K562 (cell line): Measurements from ENCODE around the gene MAST3. TPM values are rescaled to one million over a fixed set of nuclear protein-coding genes. Genes with fewer than 3 reads are reported as not detected.
A peak's percentile ranks its signal among the peaks of the same experiment; 100 is the strongest.

Source experiments
- BRD9 ChIP-seq: fragments of 450-650 bp; IDR thresholded peaks from 2 replicates; pipeline ENCODE4 v1.6.1; 2018; ENCODE audit warnings: low read depth; ENCODE audit not compliant: partially characterized antibody
- CCAR2 ChIP-seq: fragments of 200-400 bp; formaldehyde crosslinking; IDR thresholded peaks from 2 replicates; pipeline ENCODE4 v1.6.1; 2017; ENCODE audit warnings: mild to moderate bottlenecking, low read depth, low read length
- CTBP1 ChIP-seq: fragments of 450-650 bp; IDR thresholded peaks from 2 replicates; pipeline ENCODE4 v1.6.1; 2016; ENCODE audit warnings: borderline replicate concordance
- CXXC5 ChIP-seq: fragments of 250-450 bp; sonication (Bioruptor Pico); IDR thresholded peaks from 2 replicates; pipeline ENCODE4 v1.8.0; 2022; ENCODE audit warnings: inconsistent platforms, mild to moderate bottlenecking, moderate library complexity
- GTF2E2 ChIP-seq: fragments of 200-800 bp; sonication (Bioruptor generic); IDR thresholded peaks from 2 replicates; pipeline ENCODE4 v1.6.1; 2016; ENCODE audit warnings: missing genetic modification characterization, missing compliant biosample characterization
- KAT7 ChIP-seq: sonication (generic); formaldehyde crosslinking; IDR thresholded peaks from 2 replicates; pipeline ENCODE4 v1.8.0; 2022; ENCODE audit warnings: missing genetic modification reagents, mild to moderate bottlenecking, borderline replicate concordance
- KDM1A ChIP-seq, 2 experiments: fragments of 450-650 bp; IDR thresholded peaks; 2 replicates each; pipeline ENCODE4 v1.6.1; 2016; ENCODE audit warnings: mild to moderate bottlenecking in 2 of 2
- PTTG1 ChIP-seq: fragments of 450-650 bp; IDR thresholded peaks from 2 replicates; pipeline ENCODE4 v1.6.1; 2016; ENCODE audit warnings: low read depth, mild to moderate bottlenecking, missing genetic modification characterization, missing compliant biosample characterization
- RAD51 ChIP-seq: fragments of 450-650 bp; IDR thresholded peaks from 2 replicates; pipeline ENCODE4 v1.7.1; 2016; ENCODE audit warnings: low read depth, mild to moderate bottlenecking, borderline replicate concordance
- SAP30 ChIP-seq: fragments of 200-600 bp; sonication (generic); IDR thresholded peaks from 2 replicates; pipeline ENCODE4 v1.6.1; 2012; ENCODE audit warnings: borderline replicate concordance, low read depth, mild to moderate bottlenecking, moderate library complexity, low read length, control low read depth, inconsistent platforms; ENCODE audit not compliant: insufficient read depth, poor library complexity, severe bottlenecking
- SIRT6 ChIP-seq: IDR thresholded peaks from one replicate; pipeline ENCODE4 v1.6.1; 2012; ENCODE audit warnings: low read depth, mild to moderate bottlenecking, control low read depth, inconsistent platforms, low read length, moderate library complexity
- SP2 ChIP-seq: IDR thresholded peaks from 2 replicates; pipeline ENCODE4 v1.6.1; 2011; ENCODE audit warnings: mild to moderate bottlenecking, low read depth, low read length, moderate library complexity; ENCODE audit not compliant: poor library complexity, severe bottlenecking; ENCODE audit errors: extremely low read depth
- TCFL5 ChIP-seq: fragments of 250-450 bp; sonication (Bioruptor Pico); conservative IDR thresholded peaks from 2 replicates; pipeline ENCODE4 v1.6.1; 2021; ENCODE audit warnings: mild to moderate bottlenecking, moderate library complexity, matching md5 sums
- ZBTB33 ChIP-seq: sonication (generic); formaldehyde crosslinking; IDR thresholded peaks from 2 replicates; pipeline ENCODE4 v1.8.1; 2023; ENCODE audit warnings: mild to moderate bottlenecking, missing genetic modification reagents
- ZNF165 ChIP-seq: fragments of 250-450 bp; sonication (Bioruptor Pico); IDR thresholded peaks from 2 replicates; pipeline ENCODE4 v1.4.0; 2020; ENCODE audit warnings: borderline replicate concordance
- ZNF175 ChIP-seq: fragments of 200-800 bp; sonication (Bioruptor generic); IDR thresholded peaks from 2 replicates; pipeline ENCODE4 v1.6.1; 2016; ENCODE audit warnings: low read depth, mild to moderate bottlenecking, missing genetic modification characterization, missing compliant biosample characterization
- ZNF384 ChIP-seq: IDR thresholded peaks from 2 replicates; pipeline ENCODE4 v1.6.1; 2012; ENCODE audit warnings: low read depth, low read length, improper control_type of control experiment
- ZNF76 ChIP-seq: fragments of 250-450 bp; sonication (Bioruptor Pico); IDR thresholded peaks from 2 replicates; pipeline ENCODE4 v1.4.0; 2020; ENCODE audit warnings: mild to moderate bottlenecking, moderate library complexity, borderline replicate concordance
- polyA plus RNA-seq, 8 experiments: library from polyadenylated mRNA; depleted of rRNA in 4 of 8; stranded (reverse) in 5 of 8; unstranded in 3 of 8; fragments of >200 nt; fragmentation: Nextera tagmentation in 2 of 8; fragmentation: Illumina TruSeq in 1 of 8; extraction: Ambion mirVana in 2 of 8; extraction: Trizol in 1 of 8; gene quantifications; 2 replicates each; pipeline versions ENCODE4 v1.2.1 to v1.2.3, GENCODE V29; 2011 to 2014; ENCODE audit warnings: inconsistent platforms in 1 of 8, missing spikeins in 1 of 8
- total RNA-seq, 7 experiments: library from RNA; depleted of rRNA in 6 of 7; stranded (reverse); fragments of >200 nt in 6 of 7; fragmentation: Illumina TruSeq in 2 of 7; extraction: Trizol in 2 of 7; gene quantifications; 2 replicates each; pipeline versions ENCODE4 v1.2.1 to v1.2.3, GENCODE V29; 2011 to 2021; ENCODE audit warnings: low replicate concordance in 1 of 7
- TF ChIP-seq, protein P1 (sequence below): IDR thresholded peaks from 3 replicates; pipeline ENCODE4 v1.6.1; 2011; ENCODE audit warnings: borderline replicate concordance, mild to moderate bottlenecking; ENCODE audit not compliant: insufficient read length, insufficient read depth
- TF ChIP-seq, protein P2 (sequence below): fragments of 250-450 bp; sonication (Bioruptor Pico); IDR thresholded peaks from 2 replicates; pipeline ENCODE4 v1.8.0; 2021; ENCODE audit warnings: moderate library complexity, mild to moderate bottlenecking, inconsistent platforms
- TF ChIP-seq, protein P3 (sequence below), 3 experiments: fragments of 200-800 bp in 1 of 3; fragments of 250-450 bp in 1 of 3; fragments of 450-650 bp in 1 of 3; sonication (Bioruptor Pico) in 1 of 3; sonication (Bioruptor generic) in 1 of 3; formaldehyde crosslinking in 1 of 3; IDR thresholded peaks; 2 replicates each; pipeline versions ENCODE4 v1.6.1 to v1.8.0; 2016 to 2022; ENCODE audit warnings: mild to moderate bottlenecking in 2 of 3, missing genetic modification characterization in 2 of 3, missing compliant biosample characterization in 1 of 3, moderate library complexity in 1 of 3

Gene MAST3
- total and polyA plus RNA-seq, 9 of the 15 experiments (the other 6 are each of a cell fraction or from before 2014, with no cell fraction given), result 0.94 to 9.9 (median 2.4) TPM

GRCh38 chr19:18157465-18158063 is 60.0 kb downstream of the MAST3 start (continued):
- TF ChIP-seq SIRT6 (no peak), SAP30 (no peak), CCAR2 (no peak), CXXC5 (CRISPR knock-in tag) (no peak), BRD9 (no peak), ZNF165 (CRISPR knock-in tag) (no peak), KDM1A (IDR thresholded peaks at IDR 0.05) (peak in 1 of 2 experiments; percentile 5; a peak in 1 of 4 replicates), ZNF76 (CRISPR knock-in tag) (no peak), RAD51 (no peak), ZBTB33 (peak; percentile 83), TCFL5 (CRISPR knock-in tag) (no peak), KAT7 (CRISPR knock-in tag) (no peak), SP2 (no peak), ZNF384 (peak; percentile 71), GTF2E2 (tag) (no peak), ZNF175 (CRISPR knock-in tag) (no peak), CTBP1 (no peak), PTTG1 (tag) (no peak)
- TF ChIP-seq, protein P1, sequence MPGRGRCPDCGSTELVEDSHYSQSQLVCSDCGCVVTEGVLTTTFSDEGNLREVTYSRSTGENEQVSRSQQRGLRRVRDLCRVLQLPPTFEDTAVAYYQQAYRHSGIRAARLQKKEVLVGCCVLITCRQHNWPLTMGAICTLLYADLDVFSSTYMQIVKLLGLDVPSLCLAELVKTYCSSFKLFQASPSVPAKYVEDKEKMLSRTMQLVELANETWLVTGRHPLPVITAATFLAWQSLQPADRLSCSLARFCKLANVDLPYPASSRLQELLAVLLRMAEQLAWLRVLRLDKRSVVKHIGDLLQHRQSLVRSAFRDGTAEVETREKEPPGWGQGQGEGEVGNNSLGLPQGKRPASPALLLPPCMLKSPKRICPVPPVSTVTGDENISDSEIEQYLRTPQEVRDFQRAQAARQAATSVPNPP, result no peak
- TF ChIP-seq, protein P2, sequence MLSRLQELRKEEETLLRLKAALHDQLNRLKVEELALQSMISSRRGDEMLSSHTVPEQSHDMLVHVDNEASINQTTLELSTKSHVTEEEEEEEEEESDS (CRISPR knock-in tag), result no peak
- TF ChIP-seq, protein P3, sequence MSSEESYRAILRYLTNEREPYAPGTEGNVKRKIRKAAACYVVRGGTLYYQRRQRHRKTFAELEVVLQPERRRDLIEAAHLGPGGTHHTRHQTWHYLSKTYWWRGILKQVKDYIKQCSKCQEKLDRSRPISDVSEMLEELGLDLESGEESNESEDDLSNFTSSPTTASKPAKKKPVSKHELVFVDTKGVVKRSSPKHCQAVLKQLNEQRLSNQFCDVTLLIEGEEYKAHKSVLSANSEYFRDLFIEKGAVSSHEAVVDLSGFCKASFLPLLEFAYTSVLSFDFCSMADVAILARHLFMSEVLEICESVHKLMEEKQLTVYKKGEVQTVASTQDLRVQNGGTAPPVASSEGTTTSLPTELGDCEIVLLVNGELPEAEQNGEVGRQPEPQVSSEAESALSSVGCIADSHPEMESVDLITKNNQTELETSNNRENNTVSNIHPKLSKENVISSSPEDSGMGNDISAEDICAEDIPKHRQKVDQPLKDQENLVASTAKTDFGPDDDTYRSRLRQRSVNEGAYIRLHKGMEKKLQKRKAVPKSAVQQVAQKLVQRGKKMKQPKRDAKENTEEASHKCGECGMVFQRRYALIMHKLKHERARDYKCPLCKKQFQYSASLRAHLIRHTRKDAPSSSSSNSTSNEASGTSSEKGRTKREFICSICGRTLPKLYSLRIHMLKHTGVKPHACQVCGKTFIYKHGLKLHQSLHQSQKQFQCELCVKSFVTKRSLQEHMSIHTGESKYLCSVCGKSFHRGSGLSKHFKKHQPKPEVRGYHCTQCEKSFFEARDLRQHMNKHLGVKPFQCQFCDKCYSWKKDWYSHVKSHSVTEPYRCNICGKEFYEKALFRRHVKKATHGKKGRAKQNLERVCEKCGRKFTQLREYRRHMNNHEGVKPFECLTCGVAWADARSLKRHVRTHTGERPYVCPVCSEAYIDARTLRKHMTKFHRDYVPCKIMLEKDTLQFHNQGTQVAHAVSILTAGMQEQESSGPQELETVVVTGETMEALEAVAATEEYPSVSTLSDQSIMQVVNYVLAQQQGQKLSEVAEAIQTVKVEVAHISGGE (CRISPR knock-in tag; IDR thresholded peaks at IDR 0.05), result 0 out of 6 replicates have a peak, but pooled peaks of 1 of the 3 experiments have one; percentile 10
